ENCODE data around the gene KCNC1.

The KCNC1 gene

GRCh38 chr11:17792161-17792560, 57.6 kb downstream of the KCNC1 start:
- Histone ChIP-seq H4K20me1 (ENCODE audit: insufficient read depth, low read length) (no peaks in the 10 kb centered on the region), H3K9ac (ENCODE audit: low read length) (no peak overlapping the region), H3K4me3 (ENCODE audit: low read depth, low read length, poor library complexity, severe bottlenecking) (no peak overlapping the region), H2AFZ (ENCODE audit: low read length) (no peak overlapping the region), H3K27ac (ENCODE audit: low read depth, low read length, poor library complexity, severe bottlenecking) (no peak overlapping the region), H3K27me3 (ENCODE audit: insufficient read depth, low read length) (no peaks in the 10 kb centered on the region), H3K36me3 (ENCODE audit: insufficient read depth, low read length) (no peaks in the 10 kb centered on the region), H3K9me3 (ENCODE audit: low read length) (no peaks in the 10 kb centered on the region), H3K4me2 (ENCODE audit: low read length) (no peak overlapping the region), H3K9me2 (ENCODE audit: low read depth, low read length) (no peaks in the 10 kb centered on the region), H3K4me1 (ENCODE audit: insufficient read depth, low read length, severe bottlenecking) (no peaks in the 10 kb centered on the region), H3F3A (ENCODE audit: insufficient read depth, low read length) (no peaks in the 10 kb centered on the region), H3K79me2 (ENCODE audit: insufficient read depth, low read length) (no peaks in the 10 kb centered on the region)
- no peak for TF ChIP-seq CTCF (IDR thresholded peaks at IDR 0.05; ENCODE audit: low read length)
- no peak for TF ChIP-seq EZH2 (IDR thresholded peaks at IDR 0.05; ENCODE audit: borderline replicate concordance, low read length)

DNA sequence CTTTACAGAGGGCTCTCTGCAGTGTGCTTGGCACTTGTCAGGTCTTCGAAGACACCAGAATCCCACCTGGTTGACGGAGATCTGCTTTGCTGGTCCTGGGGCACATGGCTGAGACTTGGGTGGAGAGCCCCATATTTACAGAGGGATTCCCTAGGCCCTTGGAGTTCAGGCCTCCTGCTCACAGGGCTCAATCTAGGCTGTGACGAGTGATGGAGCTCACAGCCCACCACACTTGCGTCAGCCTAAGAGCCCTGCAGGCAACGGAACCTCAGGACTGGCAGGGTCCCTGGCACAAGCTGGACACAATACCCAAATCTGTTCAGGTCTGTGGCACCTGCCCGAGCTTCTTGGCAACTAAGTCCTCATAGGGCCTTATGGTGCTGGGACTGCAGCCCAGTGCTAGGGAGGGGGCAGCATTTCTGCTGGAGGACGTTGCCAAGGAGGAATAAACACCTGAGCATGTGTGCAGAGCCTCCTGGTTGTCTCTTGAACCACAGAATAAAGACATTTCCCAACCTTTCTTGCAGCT, 59.1 kb downstream of the KCNC1 start:
- Histone ChIP-seq H3K9me3 (ENCODE audit: low read length) (no peaks in the 10 kb centered on the region), H2AFZ (ENCODE audit: low read length) (no peak overlapping the region), H3K4me2 (ENCODE audit: low read length) (no peak overlapping the region), H3K9ac (ENCODE audit: low read length) (no peak overlapping the region), H3K79me2 (ENCODE audit: insufficient read depth, low read length) (no peaks in the 10 kb centered on the region), H3F3A (ENCODE audit: insufficient read depth, low read length) (no peaks in the 10 kb centered on the region), H3K4me3 (ENCODE audit: low read depth, low read length, poor library complexity, severe bottlenecking) (no peak overlapping the region), H3K36me3 (ENCODE audit: insufficient read depth, low read length) (no peaks in the 10 kb centered on the region), H4K20me1 (ENCODE audit: insufficient read depth, low read length) (no peaks in the 10 kb centered on the region), H3K4me1 (ENCODE audit: insufficient read depth, low read length, severe bottlenecking) (no peaks in the 10 kb centered on the region), H3K9me2 (ENCODE audit: low read depth, low read length) (no peaks in the 10 kb centered on the region), H3K27ac (ENCODE audit: low read depth, low read length, poor library complexity, severe bottlenecking) (no peak overlapping the region), H3K27me3 (ENCODE audit: insufficient read depth, low read length) (no peaks in the 10 kb centered on the region)
- TF ChIP-seq CTCF (IDR thresholded peaks at IDR 0.05; ENCODE audit: low read length): no peak
- TF ChIP-seq EZH2 (IDR thresholded peaks at IDR 0.05; ENCODE audit: borderline replicate concordance, low read length): no peak

DNA sequence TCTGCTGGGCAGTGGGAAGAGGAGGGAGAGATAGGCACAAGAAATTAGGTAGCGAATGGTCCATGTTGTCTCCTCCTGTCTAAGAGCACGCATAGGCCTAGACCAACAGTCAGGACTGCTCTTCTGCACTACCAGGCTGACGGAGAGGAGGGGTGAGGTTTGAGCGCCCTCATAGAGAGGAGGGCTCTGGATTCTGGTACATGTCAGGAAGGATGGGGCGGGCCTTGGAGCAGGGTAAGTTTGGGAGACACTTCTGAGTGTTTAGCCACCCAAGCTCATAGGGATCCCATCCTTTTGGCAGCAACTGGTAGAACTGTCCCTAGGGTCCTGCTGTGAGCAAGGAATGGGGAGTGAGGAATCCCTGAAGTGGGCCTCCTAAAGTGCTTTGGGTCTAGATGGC, 60.4 kb downstream of the KCNC1 start:
- no peak overlapping the region for H3K9ac ChIP-seq (ENCODE audit: low read length)
- H3K27me3 ChIP-seq (ENCODE audit: insufficient read depth, low read length): no peaks in the 10 kb centered on the region
- no peaks in the 10 kb centered on the region for H3K36me3 ChIP-seq (ENCODE audit: insufficient read depth, low read length)
- no peak overlapping the region for H3K4me3 ChIP-seq (ENCODE audit: low read depth, low read length, poor library complexity, severe bottlenecking)
- no peaks in the 10 kb centered on the region for H3K9me3 ChIP-seq (ENCODE audit: low read length)
- no peak for TF ChIP-seq EZH2 (IDR thresholded peaks at IDR 0.05; ENCODE audit: borderline replicate concordance, low read length)
- TF ChIP-seq CTCF (IDR thresholded peaks at IDR 0.05; ENCODE audit: low read length): no peak
- H3K9me2 ChIP-seq (ENCODE audit: low read depth, low read length): no peaks in the 10 kb centered on the region
- no peaks in the 10 kb centered on the region for H4K20me1 ChIP-seq (ENCODE audit: insufficient read depth, low read length)
- H2AFZ ChIP-seq (ENCODE audit: low read length): no peak overlapping the region
- no peak overlapping the region for H3K27ac ChIP-seq (ENCODE audit: low read depth, low read length, poor library complexity, severe bottlenecking)
- no peak overlapping the region for H3K4me2 ChIP-seq (ENCODE audit: low read length)
- H3K4me1 ChIP-seq (ENCODE audit: insufficient read depth, low read length, severe bottlenecking): no peaks in the 10 kb centered on the region
- no peaks in the 10 kb centered on the region for H3K79me2 ChIP-seq (ENCODE audit: insufficient read depth, low read length)
- H3F3A ChIP-seq (ENCODE audit: insufficient read depth, low read length): no peaks in the 10 kb centered on the region

All from OCI-LY1 (cell line).